Adipocyte (in vitro differentiated cells): ENCODE data around the gene MBL2.

Source experiments
- DNase-seq: peaks from one replicate; pipeline ENCODE4 v3.0.0-alpha.2; 2015; ENCODE audit warnings: low read depth
- H3K27me3 ChIP-seq: replicated peaks from 2 replicates; pipeline ENCODE4 v1.7.0; 2013; ENCODE audit warnings: mild to moderate bottlenecking, low read length, moderate library complexity; ENCODE audit not compliant: control insufficient read depth, insufficient read depth
- H3K36me3 ChIP-seq: 2 replicates; pipeline ENCODE4 v1.7.0; 2013; ENCODE audit warnings: low read length, mild to moderate bottlenecking, moderate library complexity; ENCODE audit not compliant: control insufficient read depth, insufficient read depth, severe bottlenecking
- H3K4me1 ChIP-seq: 2 replicates; pipeline ENCODE4 v1.7.0; 2013; ENCODE audit warnings: mild to moderate bottlenecking, low read length, moderate library complexity; ENCODE audit not compliant: control insufficient read depth, insufficient read depth
- H3K4me3 ChIP-seq: 2 replicates; pipeline ENCODE4 v1.7.0; 2013; ENCODE audit warnings: mild to moderate bottlenecking, low read length, moderate library complexity
- H3K9ac ChIP-seq: 2 replicates; pipeline ENCODE4 v1.7.0; 2013; ENCODE audit warnings: mild to moderate bottlenecking, low read length, moderate library complexity
- H3K9me3 ChIP-seq: 2 replicates; pipeline ENCODE4 v1.7.0; 2013; ENCODE audit warnings: mild to moderate bottlenecking, low read length, moderate library complexity; ENCODE audit not compliant: control insufficient read depth

The MBL2 gene

DNA sequence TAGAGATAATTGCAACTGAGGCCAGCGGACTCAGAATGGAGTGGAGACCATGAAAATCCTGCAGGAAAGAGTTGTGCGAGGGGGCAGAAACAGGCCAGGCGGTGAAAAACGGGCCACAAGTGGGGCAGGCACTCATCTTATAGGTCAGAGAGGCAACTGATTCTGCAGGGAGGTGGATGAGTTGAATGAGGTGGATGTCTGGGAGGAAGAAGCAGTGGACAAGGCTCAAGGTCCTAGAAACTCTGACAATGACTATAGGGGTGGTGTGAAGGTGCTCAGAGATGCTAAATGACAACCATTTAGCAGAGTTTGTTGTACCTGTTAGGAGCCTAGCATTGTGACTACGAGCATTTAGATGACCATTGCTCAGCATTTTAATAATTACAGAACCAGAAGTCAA is 33.6 kb downstream of the MBL2 start:
- no peak for DNase-seq

DNA sequence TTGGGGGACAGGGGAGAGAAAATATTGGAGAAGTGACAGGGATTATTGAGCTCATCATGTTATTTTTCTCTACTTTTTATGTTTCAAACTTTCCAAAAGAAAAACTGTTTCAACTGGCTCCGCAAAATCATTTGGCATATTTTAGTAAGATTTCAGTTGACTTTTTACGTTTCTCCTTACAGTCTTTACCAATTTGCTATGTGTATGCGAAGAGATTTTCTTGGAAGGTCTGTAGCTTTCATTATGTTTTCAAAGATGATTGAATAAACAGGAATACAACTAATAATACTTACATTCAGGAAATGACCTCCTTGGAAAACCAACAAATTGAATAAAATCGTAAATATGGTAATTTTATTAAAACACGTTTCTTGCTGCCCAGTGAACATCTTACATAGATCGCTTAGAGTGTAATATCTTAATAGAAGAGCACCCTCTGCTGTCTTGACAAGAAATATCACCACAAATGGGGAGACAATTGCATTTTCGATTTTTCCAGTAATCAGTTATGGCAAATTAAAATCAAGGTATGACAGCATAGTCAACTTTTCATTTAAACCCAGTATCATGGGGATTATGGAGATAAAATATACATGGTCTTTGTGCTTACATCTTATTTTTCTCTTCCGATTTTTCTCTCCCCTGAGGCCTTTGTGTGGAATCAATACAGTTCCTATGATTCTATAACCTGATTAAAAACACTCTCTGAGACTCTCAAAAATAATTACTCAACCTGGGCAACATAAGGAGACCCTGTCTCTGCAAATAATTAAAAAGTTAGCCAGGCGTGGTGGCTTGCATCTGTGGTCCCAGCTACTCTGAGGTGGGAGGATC is 43.1 kb downstream of the MBL2 start:
- peak; percentile 79 for DNase-seq
- Histone ChIP-seq H3K9me3 (no peaks in the 10 kb centered on the region), H3K4me1 (no peaks in the 10 kb centered on the region), H3K4me3 (peak overlapping the region; percentile 69), H3K27me3 (no peaks in the 10 kb centered on the region), H3K9ac (peak overlapping the region; percentile 35), H3K36me3 (no peaks in the 10 kb centered on the region)

More for the DNA sequence above, 33.6 kb downstream of the MBL2 start:
- Histone ChIP-seq H3K27me3 (peaks cover 25% of the 10 kb centered on the region), H3K9ac (no peak overlapping the region), H3K4me3 (no peak overlapping the region), H3K36me3 (no peaks in the 10 kb centered on the region), H3K4me1 (no peaks in the 10 kb centered on the region), H3K9me3 (no peaks in the 10 kb centered on the region)

DNA sequence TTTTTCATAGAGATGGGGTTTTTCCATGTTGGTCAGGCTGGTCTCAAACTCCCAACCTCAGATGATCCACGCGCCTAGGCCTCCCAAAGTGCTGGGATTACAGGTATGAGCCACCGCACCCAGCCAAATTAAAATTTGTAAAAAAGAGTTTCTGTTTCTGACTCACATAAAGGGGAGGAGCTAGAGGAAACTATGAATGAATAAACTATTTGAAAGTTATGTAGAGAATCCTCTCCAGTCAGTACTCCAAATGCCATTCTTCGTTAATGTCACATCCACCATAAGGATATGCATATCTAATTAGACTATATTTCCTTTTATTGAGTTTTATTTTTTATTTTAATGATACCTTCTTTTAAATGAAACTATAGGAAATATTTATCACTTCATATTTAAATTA is 52.6 kb downstream of the MBL2 start:
- H3K9me3 ChIP-seq, result peaks cover 12% of the 10 kb centered on the region
- H3K4me1 ChIP-seq, result no peaks in the 10 kb centered on the region
- peak; percentile 10 for DNase-seq
- H3K4me3 ChIP-seq, result no peak overlapping the region
- no peaks in the 10 kb centered on the region for H3K36me3 ChIP-seq
- no peaks in the 10 kb centered on the region for H3K27me3 ChIP-seq
- H3K9ac ChIP-seq, result no peak overlapping the region
